ENCODE results near the gene TMPRSS2. TPM values are rescaled to one million over a fixed set of nuclear protein-coding genes. Genes with fewer than 3 reads are reported as not detected.

The TMPRSS2 gene
- 0.09 to 0.26 TPM (median 0.13 TPM) in 3 of 5 replicates, not detected in the others for total RNA-seq (2022; extraction: Qiagen RNA extraction; ENCODE audit: low read depth)

GRCh38 chr21:41507521-41508414 lies at the start of gene TMPRSS2:
TSS of gene TMPRSS2 (minus strand) at chr21:41508158. CDS start at chr21:41498133, 10,025 bp downstream.

GRCh38 chr21:41425954-41426675 lies 81.8 kb downstream of the TMPRSS2 start, which contains the start of gene MX1:
TSS of gene MX1 (plus strand) at chr21:41426239. CDS start at chr21:41432071, 5,832 bp downstream.

Other genes starting within 250 kb of the TMPRSS2 start
- gene FAM3B, start 191.4 kb downstream of the TMPRSS2 start, total RNA-seq (2022; extraction: Qiagen RNA extraction; ENCODE audit: low read depth) = not detected in 5 replicates
- gene MX2, start 146.1 kb downstream of the TMPRSS2 start, total RNA-seq (2022; extraction: Qiagen RNA extraction; ENCODE audit: low read depth) = 0.03 to 0.26 TPM (median 0.21 TPM) in 3 of 5 replicates, not detected in the others
- gene MX1, start 81.9 kb downstream of the TMPRSS2 start, total RNA-seq (2022; extraction: Qiagen RNA extraction; ENCODE audit: low read depth) = 1.4 to 3.0 TPM (median 1.9 TPM) in 5 replicates